GM18858 (cell line): ENCODE measurements around the gene TMEM169.
"Not testable (repeated sequence)": the region's sequence is repeated elsewhere in the genome, so short reads cannot be mapped to it uniquely, and the experiment has no call there.

Experiments
- ATAC-seq: cut with Tn5 transposase; IDR thresholded peaks from one replicate; pipeline ENCODE4 v1.9.1; 2021; ENCODE audit not compliant: unreplicated experiment

Gene TMEM169

DNA sequence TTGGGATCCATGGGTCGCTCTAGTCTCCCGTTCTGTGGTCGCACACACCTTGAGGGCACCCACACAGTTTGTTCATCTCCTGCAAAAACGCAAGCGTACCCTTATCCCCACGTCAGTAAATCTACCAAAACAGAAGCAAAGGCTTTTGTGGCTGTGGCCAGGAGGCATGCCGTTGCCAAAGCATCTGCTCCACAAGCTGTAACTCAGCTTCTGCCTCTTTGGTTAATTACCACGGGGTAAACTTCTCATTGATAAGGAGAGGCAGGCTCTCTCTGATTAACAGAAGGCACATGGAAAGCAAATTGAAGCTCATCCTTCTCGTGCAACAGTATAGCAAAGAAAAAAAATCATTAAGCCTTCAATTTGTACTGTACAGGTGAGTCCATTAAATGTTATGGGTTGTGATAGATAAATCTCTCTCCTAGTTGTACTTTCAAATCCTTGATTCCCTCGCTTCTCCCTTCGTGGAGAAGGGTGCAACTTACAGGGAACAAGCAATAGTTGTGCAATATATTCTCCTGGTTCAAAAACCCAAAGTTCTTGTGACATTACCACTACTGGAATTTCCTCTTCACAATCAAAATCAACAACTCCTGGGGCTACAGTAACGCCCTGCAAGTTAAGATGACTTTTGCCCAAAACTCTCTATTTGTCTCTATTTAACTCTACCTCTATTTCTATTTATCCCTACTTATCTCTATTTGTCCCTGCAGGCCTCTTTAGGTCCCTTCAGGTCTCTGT is 10.4 kb upstream of the TMEM169 start:
- ATAC-seq, result no peak

DNA sequence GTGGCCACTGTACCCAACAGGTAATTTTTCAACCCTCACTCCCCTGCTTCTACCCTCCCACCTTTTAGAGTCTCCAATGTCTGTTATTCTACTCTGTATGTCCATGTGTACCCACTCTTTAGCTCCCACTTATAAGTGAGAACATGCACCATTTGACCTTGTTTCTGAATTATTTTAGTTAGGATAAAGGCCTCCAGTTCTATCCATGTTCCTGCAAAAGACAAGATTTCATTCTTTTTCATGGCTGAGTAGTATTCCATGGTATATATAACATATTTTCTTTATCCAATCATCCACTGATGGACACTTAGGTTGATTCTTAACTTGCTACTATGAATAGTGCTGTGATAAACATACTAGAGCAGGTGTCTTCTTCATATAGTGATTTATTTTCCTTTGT is 9.2 kb upstream of the TMEM169 start:
- no peak for ATAC-seq

DNA sequence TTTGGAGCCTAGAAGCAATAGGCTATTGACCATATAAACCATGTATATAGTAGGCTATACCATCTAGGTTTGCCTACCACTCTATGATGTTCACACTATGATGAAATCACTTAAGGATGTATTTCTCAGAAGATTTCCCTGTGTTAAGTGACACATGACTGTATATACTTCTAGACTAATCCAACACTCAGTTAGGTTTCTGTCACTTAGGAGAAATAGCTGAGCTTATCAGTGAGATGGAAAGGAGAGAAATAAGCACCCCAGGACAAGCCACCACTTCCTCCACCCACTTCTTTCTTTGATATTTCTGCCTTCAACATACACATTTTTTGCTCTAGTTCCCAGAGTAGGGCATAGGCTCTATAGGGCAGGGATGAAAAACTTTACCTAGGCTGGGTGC is 7.9 kb upstream of the TMEM169 start:
- ATAC-seq, result no peak

DNA sequence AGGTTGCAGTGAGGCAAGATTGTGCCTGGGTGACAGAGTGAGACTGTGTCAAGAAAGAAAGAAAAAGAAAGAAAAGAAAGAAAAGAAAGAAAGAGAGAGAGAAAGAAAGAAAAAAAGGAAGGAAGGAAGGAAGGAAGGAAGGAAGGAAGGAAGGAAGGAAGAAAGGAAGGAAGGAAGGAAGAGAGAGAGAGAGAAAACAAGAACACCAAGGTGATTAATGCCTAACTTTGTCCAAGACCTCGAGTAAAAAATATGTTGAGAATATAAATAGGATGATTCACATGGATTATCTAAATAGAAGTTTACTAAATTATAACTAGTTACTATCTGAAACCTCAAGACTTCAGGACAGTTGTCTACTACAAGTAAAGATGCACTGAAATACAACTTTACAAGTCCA is 7.3 kb upstream of the TMEM169 start:
- no peak for ATAC-seq

DNA sequence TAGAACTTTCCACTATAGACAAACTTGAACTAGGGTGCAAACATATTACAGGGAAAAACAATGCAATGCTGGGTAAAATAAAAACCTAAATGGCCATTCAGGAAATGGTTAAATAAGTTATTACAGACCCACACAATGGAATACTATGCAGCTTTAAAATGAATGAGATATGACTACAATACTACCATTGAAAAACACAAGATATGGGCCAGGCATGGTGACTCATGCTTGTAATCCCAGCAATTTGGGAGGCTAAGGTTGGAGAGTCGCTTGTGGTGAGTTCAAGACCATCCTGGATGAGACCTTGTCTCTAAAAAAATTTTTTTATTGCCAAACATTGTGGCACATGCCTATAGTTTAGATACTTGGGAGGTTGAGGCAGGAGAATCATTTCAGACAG is 6.9 kb upstream of the TMEM169 start:
- ATAC-seq, result no peak

DNA sequence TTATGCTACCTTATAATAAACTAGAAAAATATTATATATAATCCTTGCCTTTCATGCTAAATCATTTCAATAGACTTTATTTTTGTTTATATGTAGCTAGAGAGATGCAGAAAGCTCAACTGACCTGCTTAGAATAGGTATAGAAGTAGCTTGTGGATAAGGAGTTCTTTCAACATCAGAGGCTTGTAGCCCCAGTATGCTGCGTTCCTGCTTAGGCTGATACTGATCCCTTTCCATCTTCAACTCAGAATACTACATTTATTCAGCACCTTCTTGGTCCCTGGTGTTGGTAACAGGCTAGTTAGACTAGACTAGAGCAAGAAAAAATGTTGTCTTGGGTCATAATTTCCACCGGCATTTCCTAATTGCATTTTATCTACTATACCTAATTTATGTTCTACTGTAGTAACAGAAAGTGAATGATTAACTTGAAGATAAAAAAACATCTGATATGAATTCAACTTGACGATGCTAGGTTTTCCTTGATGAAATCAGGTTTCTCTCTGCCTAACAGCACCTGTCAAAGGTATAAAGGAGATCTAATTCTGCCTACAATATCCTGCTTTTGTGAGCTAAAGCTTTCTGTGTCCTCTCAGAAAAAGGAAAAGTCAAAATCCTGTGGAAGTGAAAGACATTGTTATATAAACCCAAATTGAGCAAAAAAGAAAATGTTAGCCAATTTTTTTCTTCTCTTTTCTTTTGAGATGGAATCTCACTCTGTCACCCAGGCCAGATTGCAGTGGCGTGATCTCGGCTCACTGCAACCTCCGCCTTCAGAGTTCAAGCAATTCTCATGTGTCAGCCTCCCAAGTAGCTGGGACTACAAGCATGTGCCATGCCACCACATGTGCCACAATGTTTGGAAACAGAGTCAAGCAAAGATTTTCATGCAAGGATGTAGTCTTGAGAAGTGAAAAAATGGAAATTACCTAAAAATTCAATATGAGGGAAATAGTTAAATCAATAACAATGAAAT is 5.9 kb upstream of the TMEM169 start:
- no peak for ATAC-seq

DNA sequence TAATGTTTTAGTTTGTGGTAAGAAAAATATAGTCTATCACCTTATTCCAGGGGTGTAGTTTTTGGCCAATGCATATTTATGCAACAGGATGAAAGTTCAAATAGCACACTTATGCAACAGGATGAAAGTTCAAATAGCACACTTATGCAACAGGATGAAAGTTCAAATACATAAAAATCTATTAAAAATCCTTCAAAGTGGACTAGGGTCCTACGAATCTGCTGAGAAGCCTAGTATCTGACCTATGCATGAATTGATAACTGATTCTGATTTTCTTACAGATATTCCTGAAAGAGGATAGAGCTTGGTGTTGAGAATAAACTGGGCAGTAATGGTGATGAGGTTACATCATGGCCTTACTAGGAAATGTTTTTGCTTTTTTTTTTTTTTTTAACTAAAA is 2.9 kb upstream of the TMEM169 start:
- no peak for ATAC-seq

DNA sequence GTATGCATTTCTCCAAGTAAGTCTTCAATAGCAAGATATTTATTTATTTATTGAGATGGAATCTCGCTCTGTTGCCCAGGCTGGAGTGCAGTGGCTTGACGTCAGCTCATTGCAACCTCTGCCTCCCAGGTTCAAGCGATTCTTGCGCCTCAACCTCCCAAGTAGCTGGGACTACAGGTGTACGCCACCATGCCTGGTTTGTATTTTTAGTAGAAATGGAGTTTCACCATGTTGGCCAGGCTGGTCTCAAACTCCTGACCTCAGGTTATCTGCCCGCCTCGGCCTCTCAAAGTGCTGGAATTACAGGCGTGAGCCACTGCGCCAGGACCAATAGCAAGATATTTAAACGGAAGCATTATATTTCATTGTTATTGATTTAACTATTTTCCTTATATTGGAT is 1.7 kb upstream of the TMEM169 start:
- not testable (repeated sequence) for ATAC-seq

DNA sequence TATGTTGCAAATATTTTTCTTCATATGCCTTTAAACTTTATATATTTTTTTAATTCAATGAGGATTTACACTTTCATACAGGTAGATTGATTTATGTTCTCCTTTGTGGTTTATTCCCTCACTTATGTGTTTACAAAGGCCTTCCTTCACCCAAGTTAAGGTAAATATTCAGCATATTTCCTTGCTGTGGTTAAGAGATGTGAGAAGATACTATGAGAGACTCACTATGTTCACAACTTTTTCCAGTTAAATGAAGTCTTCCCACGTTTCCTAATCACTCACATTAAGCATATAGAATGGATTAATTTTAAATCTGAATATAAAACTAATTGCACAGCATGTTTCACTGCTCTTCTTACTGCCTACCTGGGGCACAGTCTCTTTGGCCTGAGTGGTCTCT is 707 bp upstream of the TMEM169 start:
- ATAC-seq, result no peak

DNA sequence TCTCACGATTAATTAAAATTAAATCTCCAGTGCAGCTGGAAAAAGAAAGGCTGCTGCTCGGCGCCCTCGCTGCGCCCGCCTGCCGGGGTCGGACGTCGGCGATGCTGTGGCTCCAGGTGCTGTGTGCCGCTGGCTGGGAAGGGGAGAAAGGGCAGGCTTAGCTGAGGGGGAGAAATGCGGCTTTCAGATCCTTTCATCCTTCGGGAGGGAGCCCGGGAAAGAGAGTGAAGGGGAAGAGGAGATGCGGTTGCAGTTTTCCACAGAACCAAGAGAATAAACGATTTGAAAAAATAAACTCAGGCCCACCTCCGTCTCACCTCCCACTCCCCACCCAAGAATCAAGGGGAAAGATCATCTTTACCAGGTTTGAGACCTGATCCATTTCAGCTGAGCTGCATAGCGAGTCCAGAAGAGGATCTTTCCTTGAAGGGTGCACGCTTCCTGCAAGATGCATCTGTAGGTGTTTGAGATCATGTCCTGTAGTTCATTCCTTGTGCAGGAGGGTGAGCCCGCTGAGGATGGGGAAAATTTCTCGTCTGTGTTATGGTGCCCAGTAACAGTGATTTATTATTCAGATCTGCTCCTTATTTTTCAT is 495 bp downstream of the TMEM169 start:
- ATAC-seq, result no peak

DNA sequence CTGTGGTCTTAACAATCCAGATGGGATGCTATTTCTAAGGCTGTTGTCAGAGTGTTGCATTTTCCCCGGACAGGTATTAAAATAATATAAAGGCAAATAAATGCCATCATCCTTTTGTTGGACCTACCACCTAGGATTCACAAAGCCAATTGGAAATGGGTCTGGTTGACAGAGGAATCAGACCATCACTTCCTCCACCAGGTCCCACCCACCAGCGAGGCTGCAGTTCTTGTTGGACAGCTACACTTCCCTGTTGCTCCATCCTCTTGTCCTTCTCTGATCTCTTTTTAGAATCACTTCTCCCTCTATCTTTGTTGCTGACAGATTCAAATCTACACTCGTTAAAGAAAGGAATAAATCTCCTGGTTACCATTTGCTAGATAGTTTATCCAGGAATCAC is 1.1 kb downstream of the TMEM169 start:
- ATAC-seq, result no peak

DNA sequence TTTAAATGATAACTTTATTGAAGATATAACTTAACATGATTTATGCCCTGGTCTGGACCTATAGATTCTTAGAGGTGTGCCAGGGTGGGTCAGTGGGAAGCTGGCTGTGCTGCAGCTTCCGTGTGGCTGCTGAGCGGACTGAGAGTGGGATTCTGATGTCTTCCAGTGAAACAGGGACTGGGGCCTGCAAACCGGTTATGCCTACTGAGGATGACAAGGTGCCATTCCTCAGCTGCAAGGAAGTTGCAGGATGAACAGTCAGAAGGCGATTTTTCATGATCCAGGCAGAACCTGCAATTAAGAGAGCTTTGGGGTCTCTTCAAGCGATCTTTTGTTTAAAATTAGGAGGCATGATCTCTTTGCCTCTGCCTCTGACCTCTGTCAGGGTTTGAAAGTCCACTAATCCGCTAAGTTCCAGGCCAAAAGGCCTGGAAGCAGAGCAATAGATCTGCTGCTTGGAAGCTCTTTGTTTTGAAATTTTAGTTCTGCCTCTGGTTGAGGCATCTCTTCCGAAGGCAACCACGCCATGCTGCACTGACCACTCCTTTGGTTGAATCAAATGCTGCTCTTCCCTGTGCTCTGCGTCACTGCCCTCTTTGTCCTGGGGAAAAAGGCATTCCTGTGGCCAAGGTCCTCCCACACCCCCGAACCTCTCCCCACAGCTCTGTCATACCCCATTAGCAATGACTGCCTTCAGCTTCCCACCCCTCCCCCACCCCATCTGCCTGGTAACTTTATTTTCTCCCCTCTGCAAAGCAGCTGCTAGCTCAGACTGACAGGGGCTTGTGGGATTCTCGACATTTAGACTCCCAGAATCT is 2.0 kb downstream of the TMEM169 start:
- ATAC-seq, result no peak

DNA sequence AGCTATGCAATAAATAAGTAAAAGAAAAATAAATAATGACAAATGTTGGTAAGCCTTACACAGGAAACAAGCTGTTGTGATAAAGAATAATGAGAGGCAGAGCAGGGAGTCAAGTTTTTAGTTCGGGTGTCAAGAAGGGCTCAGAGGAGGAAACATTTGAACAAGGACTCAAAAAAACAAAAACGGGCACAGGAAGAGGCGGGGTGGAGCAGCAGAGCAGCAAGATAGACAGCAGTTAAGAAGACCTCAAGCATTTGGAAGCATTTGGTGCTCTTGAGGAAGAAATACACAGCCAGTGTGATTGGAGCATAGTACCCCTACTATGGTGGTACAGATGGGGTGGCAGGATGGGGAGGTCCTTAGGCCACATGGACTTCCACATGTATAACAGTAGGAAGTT is 2.8 kb downstream of the TMEM169 start:
- ATAC-seq, result no peak

DNA sequence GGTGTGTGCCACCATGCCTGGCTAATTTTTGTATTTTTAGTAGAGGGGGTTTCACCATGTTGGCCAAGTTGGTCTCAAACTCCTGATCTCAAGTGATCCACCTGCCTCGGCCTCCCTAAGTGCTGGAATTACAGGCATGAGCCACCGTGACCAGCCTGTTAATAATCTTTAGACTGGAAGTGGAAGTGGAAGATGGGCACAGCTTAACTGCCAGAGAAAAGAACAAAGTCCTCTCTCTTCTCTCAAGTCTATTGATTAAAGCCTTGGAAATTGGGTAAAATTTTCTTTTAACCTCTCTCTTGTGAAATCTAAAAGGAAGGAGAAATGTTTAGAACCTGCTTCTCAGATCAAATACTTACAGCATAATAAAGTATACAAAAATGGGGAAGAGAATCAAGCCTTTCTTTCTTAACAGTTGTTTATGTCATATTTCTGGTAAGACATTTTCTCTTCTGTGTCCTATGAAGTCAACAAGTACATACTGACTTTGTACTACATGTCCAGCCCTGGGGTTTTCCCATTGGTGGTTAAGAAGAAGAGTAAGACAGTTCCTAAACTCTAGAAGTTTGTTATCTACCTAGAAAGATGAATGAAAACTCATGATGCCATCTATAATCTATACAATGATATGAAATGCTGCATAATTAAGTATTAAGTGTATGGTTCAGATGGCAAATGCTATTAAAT is 4.6 kb downstream of the TMEM169 start:
- ATAC-seq, result no peak

DNA sequence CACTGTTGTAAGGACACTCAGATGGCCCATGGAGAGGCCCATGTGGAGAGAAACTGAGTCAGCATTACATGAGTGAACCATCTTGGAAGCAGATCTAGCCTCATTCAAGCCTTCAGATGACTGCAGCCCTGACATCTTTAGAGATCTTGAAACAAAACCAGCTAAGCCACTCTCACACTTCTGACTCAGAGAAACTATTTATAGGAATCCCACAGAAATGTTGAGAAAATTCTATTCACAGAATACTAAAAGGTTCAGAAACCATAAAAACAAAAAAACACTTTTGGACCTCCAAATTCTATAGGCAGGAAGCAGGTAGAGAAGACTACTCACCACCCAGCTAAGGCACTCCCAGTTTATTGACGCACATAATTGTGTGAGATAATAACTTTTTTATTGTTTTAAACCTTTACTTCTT is 8.7 kb downstream of the TMEM169 start:
- ATAC-seq, result peak; percentile 67

DNA sequence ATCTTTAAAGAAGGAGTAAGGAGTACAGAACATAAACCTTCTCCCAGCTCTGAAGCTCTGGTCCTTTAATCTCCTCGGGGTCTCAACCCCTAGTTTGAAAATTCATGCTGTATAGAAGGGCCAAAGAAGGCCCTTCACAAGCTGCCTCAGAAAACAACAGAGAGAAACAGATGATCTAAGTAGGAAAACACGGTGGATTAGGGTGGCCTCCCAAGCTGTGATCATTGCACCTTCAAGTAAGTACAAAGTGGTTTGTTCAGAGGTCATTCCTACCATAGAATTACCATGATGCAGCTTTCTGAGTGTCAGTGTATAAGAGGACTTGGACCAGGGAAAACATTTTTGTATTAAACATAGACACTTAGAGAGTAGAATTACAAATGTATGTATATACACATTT is 10.9 kb downstream of the TMEM169 start:
- no peak for ATAC-seq

DNA sequence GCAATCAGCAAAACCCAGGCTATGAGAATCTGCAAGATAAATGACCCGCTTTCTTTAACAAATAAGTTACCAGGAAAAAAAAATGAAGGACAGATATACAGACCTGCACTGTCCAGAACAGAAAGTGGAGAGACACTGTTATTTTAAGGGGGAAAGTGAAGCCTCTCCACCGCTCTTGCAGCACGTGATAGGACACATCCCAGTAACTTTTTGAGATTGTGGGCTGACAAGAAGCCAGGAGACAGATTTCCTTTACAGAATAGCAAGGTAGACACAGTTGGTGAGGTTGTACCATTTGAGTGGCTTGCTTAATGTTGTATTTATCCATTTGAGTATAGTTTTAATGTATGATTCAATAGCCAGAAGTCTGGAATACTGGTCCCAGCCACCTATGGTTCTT is 13.0 kb downstream of the TMEM169 start:
- ATAC-seq, result no peak

DNA sequence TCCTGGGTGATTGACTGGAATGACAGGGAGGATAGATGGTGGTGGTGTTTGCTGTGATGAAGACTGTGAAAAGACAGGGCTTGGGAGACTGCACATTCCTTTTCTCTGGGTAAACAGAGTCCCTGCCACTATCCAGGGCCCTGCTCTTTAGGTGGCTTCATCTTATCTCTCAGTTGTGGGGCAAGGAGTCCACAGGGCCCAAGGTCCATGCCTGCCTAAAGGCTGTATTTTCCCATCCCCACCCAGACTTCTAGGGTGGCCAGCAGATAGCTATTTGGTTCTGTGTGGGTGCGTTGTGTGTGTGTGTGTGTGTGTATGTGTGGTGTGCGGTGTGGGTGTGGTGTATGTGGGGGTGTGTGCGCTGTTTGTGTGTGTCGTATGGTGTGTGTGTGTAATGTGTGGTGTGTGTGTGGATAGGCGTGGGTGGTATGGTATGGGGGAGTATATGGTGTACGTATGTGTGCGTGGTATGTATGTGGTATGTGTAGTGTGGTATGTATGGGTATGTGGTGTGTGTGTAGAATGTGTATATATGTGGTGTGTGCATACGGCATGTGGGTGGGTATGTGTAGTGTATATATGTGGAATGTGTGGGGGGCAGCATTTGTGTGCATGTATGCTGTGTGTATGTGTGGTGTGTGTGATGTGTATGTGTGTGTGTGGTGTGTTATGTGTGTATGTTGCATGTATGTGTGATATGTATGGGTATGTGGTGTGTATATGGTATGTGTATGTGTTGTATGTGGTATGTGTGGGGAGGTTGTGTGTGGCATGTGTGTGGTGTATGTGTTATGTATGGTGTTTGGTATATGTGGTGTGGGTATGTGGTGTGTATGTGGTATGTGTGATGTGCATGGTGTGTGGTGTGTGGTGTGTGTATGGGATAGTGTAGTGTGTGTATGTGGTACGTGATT is 17.0 kb downstream of the TMEM169 start:
- ATAC-seq, result no peak

DNA sequence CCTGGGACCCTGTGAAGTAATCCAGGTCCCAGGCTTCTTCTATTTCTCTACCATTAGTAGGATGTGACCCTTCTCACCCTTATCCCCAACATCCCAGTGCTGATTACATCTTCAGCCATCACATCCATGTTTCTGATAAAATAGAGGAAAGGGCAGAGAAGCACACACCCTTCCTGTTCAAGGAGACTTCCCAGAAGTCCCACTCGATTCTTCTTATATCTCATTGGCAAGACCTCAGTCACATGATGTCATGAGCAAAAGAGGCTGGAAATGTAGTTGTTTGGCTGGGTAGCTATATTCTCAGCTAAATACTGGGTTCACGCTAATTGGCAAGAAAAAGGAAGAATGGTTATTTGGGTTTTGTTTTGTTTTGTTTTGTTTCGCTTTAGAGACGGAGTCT is 19.4 kb downstream of the TMEM169 start:
- ATAC-seq, result no peak
